Liver (tissue), 9 donors: ENCODE results near the gene ENOX1. TPM values are rescaled to one million over a fixed set of nuclear protein-coding genes. Genes with fewer than 3 reads are reported as not detected.

Experiments
- DNase-seq: peaks from one replicate; pipeline ENCODE4 v3.0.0-alpha.2; 2017; ENCODE audit warnings: low spot score
- H3K27ac ChIP-seq, 2 donors: one replicate each; pipeline ENCODE4 v1.7.0; 2013; ENCODE audit warnings: inconsistent platforms in 2 of 2, low read length in 2 of 2, control low read depth in 1 of 2, low read depth in 1 of 2, mild to moderate bottlenecking in 1 of 2
- H3K27me3 ChIP-seq, 4 donors: one replicate each; pipeline versions ENCODE4 v1.6.1 to v1.7.0; 2013; ENCODE audit warnings: low read length in 3 of 4, inconsistent platforms in 1 of 4, mild to moderate bottlenecking in 1 of 4, moderate library complexity in 1 of 4; ENCODE audit not compliant: control insufficient read depth in 4 of 4, insufficient read depth in 4 of 4
- H3K36me3 ChIP-seq, 4 donors: one replicate each; pipeline versions ENCODE4 v1.6.1 to v1.7.0; 2013; ENCODE audit warnings: low read length in 3 of 4, mild to moderate bottlenecking in 3 of 4, low read depth in 1 of 4, moderate library complexity in 1 of 4; ENCODE audit not compliant: control insufficient read depth in 4 of 4, insufficient read depth in 3 of 4
- H3K4me1 ChIP-seq, 4 donors: one replicate each; pipeline versions ENCODE4 v1.6.1 to v1.7.0; 2013; ENCODE audit warnings: low read length in 3 of 4, mild to moderate bottlenecking in 3 of 4, moderate library complexity in 1 of 4; ENCODE audit not compliant: control insufficient read depth in 4 of 4, insufficient read depth in 4 of 4
- H3K4me3 ChIP-seq, 3 donors: one replicate each; pipeline versions ENCODE4 v1.6.1 to v1.7.0; 2013; ENCODE audit warnings: low read length in 3 of 3, control low read depth in 1 of 3, low read depth in 1 of 3, mild to moderate bottlenecking in 1 of 3
- H3K9ac ChIP-seq, 2 donors: one replicate each; pipeline ENCODE4 v1.7.0; 2013; ENCODE audit warnings: low read length in 2 of 2, mild to moderate bottlenecking in 2 of 2, moderate library complexity in 2 of 2, control low read depth in 1 of 2, low read depth in 1 of 2
- H3K9me3 ChIP-seq, 4 donors: one replicate each; pipeline versions ENCODE4 v1.6.1 to v1.7.0; 2013; ENCODE audit warnings: low read length in 3 of 4; ENCODE audit not compliant: control insufficient read depth in 4 of 4
- FOXA1 ChIP-seq: IDR thresholded peaks from 2 replicates; pipeline ENCODE4 v1.6.1; 2016; ENCODE audit warnings: antibody characterized with exemption
- GABPA ChIP-seq, 2 donors: IDR thresholded peaks in 1 of 2; conservative IDR thresholded peaks in 1 of 2; 2 replicates each; pipeline ENCODE4 v1.6.1; 2016; ENCODE audit warnings: antibody characterized with exemption in 2 of 2, mild to moderate bottlenecking in 1 of 2, moderate library complexity in 1 of 2
- HNF4A ChIP-seq, 2 donors: conservative IDR thresholded peaks; 2 replicates each; pipeline ENCODE4 v1.6.1; 2016; ENCODE audit warnings: antibody characterized with exemption in 2 of 2, mild to moderate bottlenecking in 2 of 2
- HNF4G ChIP-seq: IDR thresholded peaks from 2 replicates; pipeline ENCODE4 v1.6.1; 2016; ENCODE audit warnings: antibody characterized with exemption
- NR2F2 ChIP-seq: IDR thresholded peaks from 2 replicates; pipeline ENCODE4 v1.6.1; 2016; ENCODE audit warnings: antibody characterized with exemption
- RAD21 ChIP-seq, 2 donors: IDR thresholded peaks; 2 replicates each; pipeline ENCODE4 v1.6.1; 2016; ENCODE audit warnings: antibody characterized with exemption in 2 of 2, mild to moderate bottlenecking in 2 of 2
- WGBS: extraction: QIAGEN DNeasy Blood & Tissue Kit; methylation state at CpG from one replicate; pipeline ENCODE4 v1.1.7; 2013; 5-methylcytosine and 5-hydroxymethylcytosine counted together
- polyA plus RNA-seq, 2 donors: library from polyadenylated mRNA; stranded (reverse) in 1 of 2; unstranded in 1 of 2; fragments of 200-250 nt in 1 of 2; fragments of >200 nt in 1 of 2; fragmentation: Nextera tagmentation in 1 of 2; extraction: Ambion mirVana in 1 of 2; gene quantifications; one replicate each; pipeline versions ENCODE4 v1.2.1 to v1.2.3, GENCODE V29; 2013 to 2015
- total RNA-seq, 2 donors: library from RNA; depleted of rRNA; stranded (reverse); fragments of >200 nt; gene quantifications; one replicate each; pipeline ENCODE4 v1.2.3, GENCODE V29; 2014
- TF ChIP-seq, protein P1 (sequence below): IDR thresholded peaks from 2 replicates; pipeline ENCODE4 v1.6.1; 2016; ENCODE audit warnings: antibody characterized with exemption, mild to moderate bottlenecking
- TF ChIP-seq, protein P2 (sequence below): IDR thresholded peaks from 2 replicates; pipeline ENCODE4 v1.6.1; 2016; ENCODE audit warnings: antibody characterized with exemption
- TF ChIP-seq, protein P3 (sequence below): IDR thresholded peaks from 2 replicates; pipeline ENCODE4 v1.6.1; 2016; ENCODE audit warnings: antibody characterized with exemption
- donor health status: healthy.
- donor health status: healthy.
- donor health status: healthy.
- donor health status: healthy.
- donor health status: healthy.

Gene ENOX1
- total and polyA plus RNA-seq, 4 donors, result 0.02 to 0.33 (median 0.08) TPM; not detected in 1

DNA sequence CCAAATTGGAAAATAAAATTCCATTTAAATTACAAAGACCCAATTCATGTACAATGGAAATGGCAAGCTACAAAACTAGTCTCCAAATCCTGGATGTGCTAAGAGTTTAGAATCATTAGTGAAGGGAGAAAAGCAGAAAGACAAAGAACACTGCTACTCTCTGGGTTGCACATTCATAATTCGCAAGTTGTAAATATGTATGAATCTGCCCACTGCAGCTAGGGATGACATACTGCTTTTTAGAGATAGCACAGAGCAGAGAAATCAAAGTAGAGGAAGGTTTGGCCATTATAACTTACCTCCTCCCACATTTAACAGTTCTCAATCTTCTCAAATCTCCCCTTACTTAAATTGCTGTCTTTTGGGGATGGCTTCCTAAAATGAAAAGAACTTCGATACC lies 231.1 kb downstream of the ENOX1 start:
- Histone ChIP-seq H3K9me3 (no peaks in the 10 kb centered on the region), H3K9ac (no peak overlapping the region), H3K4me3 (no peak overlapping the region), H3K27ac (no peak overlapping the region), H3K27me3 (no peaks in the 10 kb centered on the region), H3K36me3 (no peaks in the 10 kb centered on the region), H3K4me1 (peaks cover 0 to 2% (median 0%) of the 10 kb centered on the region in 4 donors)
- 96% methylated on average over 2 of the region's 2 CpGs for WGBS
- no peak for DNase-seq
- TF ChIP-seq, protein P1, sequence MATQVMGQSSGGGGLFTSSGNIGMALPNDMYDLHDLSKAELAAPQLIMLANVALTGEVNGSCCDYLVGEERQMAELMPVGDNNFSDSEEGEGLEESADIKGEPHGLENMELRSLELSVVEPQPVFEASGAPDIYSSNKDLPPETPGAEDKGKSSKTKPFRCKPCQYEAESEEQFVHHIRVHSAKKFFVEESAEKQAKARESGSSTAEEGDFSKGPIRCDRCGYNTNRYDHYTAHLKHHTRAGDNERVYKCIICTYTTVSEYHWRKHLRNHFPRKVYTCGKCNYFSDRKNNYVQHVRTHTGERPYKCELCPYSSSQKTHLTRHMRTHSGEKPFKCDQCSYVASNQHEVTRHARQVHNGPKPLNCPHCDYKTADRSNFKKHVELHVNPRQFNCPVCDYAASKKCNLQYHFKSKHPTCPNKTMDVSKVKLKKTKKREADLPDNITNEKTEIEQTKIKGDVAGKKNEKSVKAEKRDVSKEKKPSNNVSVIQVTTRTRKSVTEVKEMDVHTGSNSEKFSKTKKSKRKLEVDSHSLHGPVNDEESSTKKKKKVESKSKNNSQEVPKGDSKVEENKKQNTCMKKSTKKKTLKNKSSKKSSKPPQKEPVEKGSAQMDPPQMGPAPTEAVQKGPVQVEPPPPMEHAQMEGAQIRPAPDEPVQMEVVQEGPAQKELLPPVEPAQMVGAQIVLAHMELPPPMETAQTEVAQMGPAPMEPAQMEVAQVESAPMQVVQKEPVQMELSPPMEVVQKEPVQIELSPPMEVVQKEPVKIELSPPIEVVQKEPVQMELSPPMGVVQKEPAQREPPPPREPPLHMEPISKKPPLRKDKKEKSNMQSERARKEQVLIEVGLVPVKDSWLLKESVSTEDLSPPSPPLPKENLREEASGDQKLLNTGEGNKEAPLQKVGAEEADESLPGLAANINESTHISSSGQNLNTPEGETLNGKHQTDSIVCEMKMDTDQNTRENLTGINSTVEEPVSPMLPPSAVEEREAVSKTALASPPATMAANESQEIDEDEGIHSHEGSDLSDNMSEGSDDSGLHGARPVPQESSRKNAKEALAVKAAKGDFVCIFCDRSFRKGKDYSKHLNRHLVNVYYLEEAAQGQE, result no peak

DNA sequence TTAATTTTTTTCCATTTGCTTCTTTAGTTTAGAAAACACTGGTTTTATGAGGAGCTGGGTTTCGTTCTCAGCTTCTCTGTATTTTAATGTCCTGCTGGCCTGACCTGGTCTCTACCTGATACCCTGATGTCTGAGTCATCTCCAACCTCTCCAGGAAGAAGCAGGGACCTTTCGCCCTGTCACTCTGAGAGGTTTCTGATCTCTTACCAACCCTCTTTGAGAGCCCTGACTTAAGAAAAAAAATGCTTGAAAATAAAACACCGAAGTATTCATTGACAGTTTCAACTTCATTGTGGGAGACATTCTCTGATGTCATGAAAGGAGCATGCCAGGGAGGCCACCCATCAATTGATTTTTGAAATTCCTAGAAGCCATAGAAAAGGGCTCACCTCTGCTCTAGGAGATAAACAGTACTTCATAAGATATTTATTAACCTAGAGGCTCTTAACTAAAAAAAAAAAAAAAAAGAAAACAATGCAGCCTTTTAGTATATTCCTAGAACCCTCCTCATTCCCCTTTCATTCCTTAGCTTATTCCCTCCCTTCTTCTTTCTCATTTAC lies 234.8 kb downstream of the ENOX1 start:
- Histone ChIP-seq H3K9ac (no peak overlapping the region), H3K36me3 (no peaks in the 10 kb centered on the region), H3K27ac (no peak overlapping the region), H3K4me3 (no peak overlapping the region), H3K9me3 (no peaks in the 10 kb centered on the region), H3K4me1 (peaks cover 0 to 2% (median 0%) of the 10 kb centered on the region in 4 donors), H3K27me3 (no peaks in the 10 kb centered on the region)
- WGBS, result 78% methylated on average over 3 of the region's 3 CpGs
- TF ChIP-seq GABPA (IDR thresholded peaks at IDR 0.05 in 1 of 2, conservative IDR thresholded peaks at IDR 0.05 in 1 of 2) (no peak), RAD21 (IDR thresholded peaks at IDR 0.05) (no peak)
- no peak for DNase-seq

DNA sequence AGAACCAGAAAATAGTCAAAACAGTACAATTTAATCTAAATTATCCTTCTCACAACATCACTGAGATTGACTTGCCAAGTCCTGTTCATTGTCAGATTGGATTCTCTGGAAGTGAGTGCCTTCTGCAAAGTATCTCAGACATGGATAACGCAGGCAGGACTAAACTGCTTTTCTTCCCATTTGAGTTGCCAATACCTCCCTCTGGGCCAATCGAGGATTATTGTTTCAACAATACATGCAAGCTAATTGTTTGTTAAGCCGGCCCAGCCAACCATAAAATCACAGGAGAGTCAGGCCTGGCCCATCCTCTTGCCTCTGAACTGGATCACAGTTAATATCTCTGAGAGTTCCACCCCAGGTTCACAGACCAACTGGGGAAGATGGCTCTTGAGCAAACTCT lies 240.0 kb downstream of the ENOX1 start:
- H3K9ac ChIP-seq, result no peak overlapping the region
- DNase-seq, result no peak
- no peaks in the 10 kb centered on the region for H3K4me1 ChIP-seq
- H3K27ac ChIP-seq, result no peak overlapping the region
- H3K27me3 ChIP-seq, result no peaks in the 10 kb centered on the region
- no peak for TF ChIP-seq GABPA (IDR thresholded peaks at IDR 0.05 in 1 of 2, conservative IDR thresholded peaks at IDR 0.05 in 1 of 2)
- no peak for TF ChIP-seq HNF4A (conservative IDR thresholded peaks at IDR 0.05)
- TF ChIP-seq, protein P2, sequence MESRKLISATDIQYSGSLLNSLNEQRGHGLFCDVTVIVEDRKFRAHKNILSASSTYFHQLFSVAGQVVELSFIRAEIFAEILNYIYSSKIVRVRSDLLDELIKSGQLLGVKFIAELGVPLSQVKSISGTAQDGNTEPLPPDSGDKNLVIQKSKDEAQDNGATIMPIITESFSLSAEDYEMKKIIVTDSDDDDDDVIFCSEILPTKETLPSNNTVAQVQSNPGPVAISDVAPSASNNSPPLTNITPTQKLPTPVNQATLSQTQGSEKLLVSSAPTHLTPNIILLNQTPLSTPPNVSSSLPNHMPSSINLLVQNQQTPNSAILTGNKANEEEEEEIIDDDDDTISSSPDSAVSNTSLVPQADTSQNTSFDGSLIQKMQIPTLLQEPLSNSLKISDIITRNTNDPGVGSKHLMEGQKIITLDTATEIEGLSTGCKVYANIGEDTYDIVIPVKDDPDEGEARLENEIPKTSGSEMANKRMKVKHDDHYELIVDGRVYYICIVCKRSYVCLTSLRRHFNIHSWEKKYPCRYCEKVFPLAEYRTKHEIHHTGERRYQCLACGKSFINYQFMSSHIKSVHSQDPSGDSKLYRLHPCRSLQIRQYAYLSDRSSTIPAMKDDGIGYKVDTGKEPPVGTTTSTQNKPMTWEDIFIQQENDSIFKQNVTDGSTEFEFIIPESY, result no peak
- no peak for TF ChIP-seq FOXA1
- no peak for TF ChIP-seq NR2F2
- TF ChIP-seq HNF4G, result no peak
- TF ChIP-seq, protein P3, sequence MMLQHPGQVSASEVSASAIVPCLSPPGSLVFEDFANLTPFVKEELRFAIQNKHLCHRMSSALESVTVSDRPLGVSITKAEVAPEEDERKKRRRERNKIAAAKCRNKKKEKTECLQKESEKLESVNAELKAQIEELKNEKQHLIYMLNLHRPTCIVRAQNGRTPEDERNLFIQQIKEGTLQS, result no peak
- TF ChIP-seq, protein P1, result no peak
- no peaks in the 10 kb centered on the region for H3K9me3 ChIP-seq
- H3K4me3 ChIP-seq, result no peak overlapping the region
- H3K36me3 ChIP-seq, result no peaks in the 10 kb centered on the region
- 74% methylated on average over 3 of the region's 3 CpGs for WGBS
